ENCODE results near the gene HMCN2.

- no peak for TF ChIP-seq CTCF (IDR thresholded peaks at IDR 0.05; ENCODE audit: extremely low read depth in 1 of 2, insufficient read depth in 1 of 2, low read depth in 1 of 2, low read length in 2 of 2)
- no peak for TF ChIP-seq POLR2AphosphoS5 (IDR thresholded peaks at IDR 0.05; ENCODE audit: insufficient read depth, low read depth, low read length)
- no peak for TF ChIP-seq EZH2 (IDR thresholded peaks at IDR 0.05; ENCODE audit: borderline replicate concordance, low read depth, low read length, severe bottlenecking)
Observed at GRCh38 chr9:130363755-130364404, 98.3 kb downstream of the HMCN2 start.
